OCI-M2 (cell line): ENCODE measurements around the gene ABLIM3.
"Not testable (repeated sequence)": the region's sequence is repeated elsewhere in the genome, so short reads cannot be mapped to it uniquely, and the experiment has no call there.

Experiments
- DNase-seq: peaks from one replicate; lab custom pipeline; 2025; ENCODE audit not compliant: unreplicated experiment; lab: John Stamatoyannopoulos, UW

ABLIM3 gene

GRCh38 chr5:149251546-149251945 lies 110.3 kb downstream of the ABLIM3 start:
- DNase-seq = no peak

- DNase-seq = no peak
These were observed 113.2 kb downstream of the ABLIM3 start for GRCh38 chr5:149254506-149254905.

GRCh38 chr5:149256451-149256850 lies 115.2 kb downstream of the ABLIM3 start:
- DNase-seq = no peak

- no peak for DNase-seq
These were observed 115.8 kb downstream of the ABLIM3 start for GRCh38 chr5:149257131-149257530.

GRCh38 chr5:149257889-149258705 lies 116.8 kb downstream of the ABLIM3 start:
- DNase-seq = no peak

GRCh38 chr5:149260761-149261160 lies 119.5 kb downstream of the ABLIM3 start:
- DNase-seq = no peak

- DNase-seq = no peak
These were observed 120.0 kb downstream of the ABLIM3 start for GRCh38 chr5:149261246-149261645.

GRCh38 chr5:149262315-149262714 lies 121.0 kb downstream of the ABLIM3 start:
- DNase-seq = no peak

- no peak for DNase-seq
These were observed 123.3 kb downstream of the ABLIM3 start for GRCh38 chr5:149264439-149265067.

- DNase-seq = no peak
These were observed 123.8 kb downstream of the ABLIM3 start for GRCh38 chr5:149265068-149265465.

GRCh38 chr5:149265597-149265996 lies 124.3 kb downstream of the ABLIM3 start:
- no peak for DNase-seq

- DNase-seq = no peak
These were observed 126.1 kb downstream of the ABLIM3 start for GRCh38 chr5:149267241-149267973.

- DNase-seq = peak; percentile 14
These were observed 127.8 kb downstream of the ABLIM3 start for GRCh38 chr5:149268928-149269557.

GRCh38 chr5:149271195-149271715 lies 130.0 kb downstream of the ABLIM3 start:
- DNase-seq = no peak

- no peak for DNase-seq
These were observed 130.6 kb downstream of the ABLIM3 start, which contains the start of gene AFAP1L1 for GRCh38 chr5:149271716-149272563. AFAP1L1 (plus strand) TSS chr5:149271859; CDS start chr5:149271969, 110 bp downstream.

- not testable (repeated sequence) for DNase-seq
These were observed 131.5 kb downstream of the ABLIM3 start for GRCh38 chr5:149272781-149273180.

- no peak for DNase-seq
These were observed 131.9 kb downstream of the ABLIM3 start for GRCh38 chr5:149273237-149273636.

GRCh38 chr5:149273950-149274349 lies 132.7 kb downstream of the ABLIM3 start:
- no peak for DNase-seq

GRCh38 chr5:149274939-149275338 lies 133.6 kb downstream of the ABLIM3 start:
- no peak for DNase-seq

- DNase-seq = no peak
These were observed 136.5 kb downstream of the ABLIM3 start for GRCh38 chr5:149277801-149278200.
